Effector memory CD8-positive, alpha-beta T cell (primary cell): Measurements from ENCODE around the gene SLC7A11.

Source experiments
- ATAC-seq: fragments of 150-1000 bp; cut with Tn5 transposase; replicated peaks from 2 replicates; pipeline ENCODE4 v1.10.0; 2021; ENCODE audit warnings: mild to moderate bottlenecking, moderate library complexity
- DNase-seq, 3 experiments: peaks; one replicate each; pipeline ENCODE4 v3.0.0; 2021
- H3K27ac Mint-ChIP-seq, 2 donors: one replicate each; pipeline ENCODE4 v1.8.0; 2022; ENCODE audit warnings: mild to moderate bottlenecking in 2 of 2, mixed read lengths in 2 of 2, moderate library complexity in 2 of 2
- H3K27me3 Mint-ChIP-seq, 2 donors: one replicate each; pipeline ENCODE4 v1.8.0; 2022; ENCODE audit warnings: mixed read lengths in 2 of 2
- H3K36me3 Mint-ChIP-seq: one replicate; pipeline ENCODE4 v1.8.0; 2022; ENCODE audit warnings: mild to moderate bottlenecking, moderate library complexity, mixed read lengths; ENCODE audit not compliant: insufficient read depth
- H3K4me1 Mint-ChIP-seq, 2 donors: one replicate each; pipeline ENCODE4 v1.8.0; 2022; ENCODE audit warnings: low read depth in 2 of 2, mixed read lengths in 2 of 2
- H3K4me3 Mint-ChIP-seq, 2 donors: one replicate each; pipeline ENCODE4 v1.8.0; 2022; ENCODE audit warnings: mild to moderate bottlenecking in 2 of 2, mixed read lengths in 2 of 2, moderate library complexity in 2 of 2
- H3K9me3 Mint-ChIP-seq, 2 donors: one replicate each; pipeline ENCODE4 v1.8.0; 2022; ENCODE audit warnings: mixed read lengths in 2 of 2

Gene SLC7A11

GRCh38 chr4:138259271-138259670 is 17.1 kb upstream of the SLC7A11 start:
- DNase-seq (no peak), ATAC-seq (no peak)
- H3K4me1 Mint-ChIP-seq = no peaks in the 10 kb centered on the region
- no peaks in the 10 kb centered on the region for H3K36me3 Mint-ChIP-seq
- no peak overlapping the region for H3K27ac Mint-ChIP-seq
- H3K4me3 Mint-ChIP-seq = no peak overlapping the region
- no peaks in the 10 kb centered on the region for H3K27me3 Mint-ChIP-seq
- H3K9me3 Mint-ChIP-seq = peaks cover 2 to 11% of the 10 kb centered on the region in 2 donors

DNA sequence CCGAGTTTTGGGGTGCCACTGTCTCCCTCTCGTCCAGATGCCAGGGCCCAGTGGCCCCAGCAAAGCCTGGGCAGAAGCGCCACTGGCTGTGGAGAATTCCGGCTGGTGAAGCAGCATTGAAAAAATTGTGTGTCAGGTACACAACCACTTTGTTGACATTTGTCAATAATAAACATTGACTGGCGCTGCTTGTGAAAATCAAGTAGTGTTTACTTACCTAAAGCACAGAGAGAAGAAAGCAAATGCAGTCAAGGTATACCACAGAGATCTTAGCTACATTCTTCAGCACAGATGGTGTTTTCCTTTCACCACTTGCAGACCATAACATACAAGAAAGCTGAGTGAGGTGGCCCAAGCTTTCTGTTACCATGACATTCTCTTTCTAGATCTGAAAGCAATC is 14.5 kb upstream of the SLC7A11 start:
- no peaks in the 10 kb centered on the region for H3K4me1 Mint-ChIP-seq

GRCh38 chr4:138255917-138256597 is 13.9 kb upstream of the SLC7A11 start:
- H3K9me3 Mint-ChIP-seq = no peaks in the 10 kb centered on the region
- DNase-seq (no peak), ATAC-seq (no peak)
- H3K4me3 Mint-ChIP-seq = peak overlapping the region in 1 of 2 donors; percentile 14
- H3K27me3 Mint-ChIP-seq = no peaks in the 10 kb centered on the region
- no peaks in the 10 kb centered on the region for H3K36me3 Mint-ChIP-seq
- H3K4me1 Mint-ChIP-seq = no peaks in the 10 kb centered on the region
- H3K27ac Mint-ChIP-seq = no peak overlapping the region

More for the DNA sequence above, 14.5 kb upstream of the SLC7A11 start:
- Mint-ChIP-seq H3K27me3 (no peaks in the 10 kb centered on the region), H3K4me3 (no peak overlapping the region), H3K36me3 (no peaks in the 10 kb centered on the region), H3K9me3 (no peaks in the 10 kb centered on the region), H3K27ac (no peak overlapping the region)
- DNase-seq = no peak
- ATAC-seq = no peak

GRCh38 chr4:138252551-138252950 is 10.4 kb upstream of the SLC7A11 start:
- no peak overlapping the region for H3K4me3 Mint-ChIP-seq
- no peak for DNase-seq

GRCh38 chr4:138251938-138252337 is 9.8 kb upstream of the SLC7A11 start:
- H3K36me3 Mint-ChIP-seq = no peaks in the 10 kb centered on the region
- peaks cover 0 to 2% of the 10 kb centered on the region in 2 donors for H3K9me3 Mint-ChIP-seq
- H3K4me3 Mint-ChIP-seq = no peak overlapping the region
- H3K27me3 Mint-ChIP-seq = no peaks in the 10 kb centered on the region
- ATAC-seq (no peak), DNase-seq (no peak)
- no peak overlapping the region for H3K27ac Mint-ChIP-seq
- H3K4me1 Mint-ChIP-seq = no peaks in the 10 kb centered on the region

More at GRCh38 chr4:138252551-138252950, 10.4 kb upstream of the SLC7A11 start:
- Mint-ChIP-seq H3K27ac (no peak overlapping the region), H3K9me3 (peaks cover 0 to 2% of the 10 kb centered on the region in 2 donors), H3K36me3 (no peaks in the 10 kb centered on the region), H3K4me1 (no peaks in the 10 kb centered on the region), H3K27me3 (no peaks in the 10 kb centered on the region)
- no peak for ATAC-seq

DNA sequence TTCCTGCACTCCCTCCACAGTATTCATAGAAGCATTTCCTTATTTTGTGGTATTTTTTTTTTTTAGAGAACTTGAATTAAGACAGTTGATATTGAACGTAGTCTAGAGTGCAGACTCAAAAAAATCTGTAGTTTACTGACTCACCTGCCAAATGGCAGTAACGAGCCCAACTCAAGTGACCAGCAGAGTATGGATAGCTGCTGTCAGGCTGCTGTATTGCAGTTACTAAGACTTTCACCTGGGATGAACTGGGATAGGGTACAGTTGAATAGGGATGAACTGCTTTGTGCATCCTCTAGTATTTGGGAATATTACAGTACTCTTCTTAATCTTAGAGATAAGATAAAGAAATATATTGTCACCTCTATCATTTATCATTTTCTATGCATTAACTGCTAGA is 7.0 kb upstream of the SLC7A11 start:
- no peaks in the 10 kb centered on the region for H3K4me1 Mint-ChIP-seq
- ATAC-seq = no peak
- no peak overlapping the region for H3K4me3 Mint-ChIP-seq
- DNase-seq = no peak
- H3K27me3 Mint-ChIP-seq = no peaks in the 10 kb centered on the region
- H3K27ac Mint-ChIP-seq = no peak overlapping the region
- H3K36me3 Mint-ChIP-seq = no peaks in the 10 kb centered on the region
- peaks cover 0 to 2% of the 10 kb centered on the region in 2 donors for H3K9me3 Mint-ChIP-seq

GRCh38 chr4:138248058-138248457 is 5.9 kb upstream of the SLC7A11 start:
- no peaks in the 10 kb centered on the region for H3K36me3 Mint-ChIP-seq
- DNase-seq (no peak), ATAC-seq (no peak)
- peaks cover 0 to 2% of the 10 kb centered on the region in 2 donors for H3K9me3 Mint-ChIP-seq
- H3K27ac Mint-ChIP-seq = no peak overlapping the region
- no peak overlapping the region for H3K4me3 Mint-ChIP-seq
- no peaks in the 10 kb centered on the region for H3K27me3 Mint-ChIP-seq
- no peaks in the 10 kb centered on the region for H3K4me1 Mint-ChIP-seq

DNA sequence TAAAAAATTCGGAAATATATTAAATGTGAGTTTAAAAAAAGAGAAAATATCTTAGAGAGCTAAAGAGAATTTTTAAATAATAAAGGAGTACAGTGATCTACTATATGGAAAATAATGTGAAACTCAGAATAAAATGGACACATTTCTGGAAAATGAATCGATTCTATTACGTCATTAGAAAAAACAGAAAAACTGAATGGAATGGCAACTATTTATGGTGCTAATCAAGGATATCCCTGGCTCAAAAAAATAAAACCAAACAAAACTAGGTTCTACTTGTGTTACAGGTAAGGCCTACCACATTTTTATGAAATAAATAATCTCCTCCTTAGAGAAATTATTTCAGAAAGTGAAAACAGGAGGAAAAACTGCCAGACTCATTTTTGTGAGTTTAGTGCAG is 5.5 kb upstream of the SLC7A11 start:
- Mint-ChIP-seq H3K4me3 (no peak overlapping the region), H3K27me3 (no peaks in the 10 kb centered on the region), H3K4me1 (no peaks in the 10 kb centered on the region), H3K9me3 (peaks cover 0 to 2% of the 10 kb centered on the region in 2 donors), H3K36me3 (no peaks in the 10 kb centered on the region), H3K27ac (no peak overlapping the region)
- ATAC-seq (no peak), DNase-seq (no peak)

GRCh38 chr4:138243369-138243768 is 1.2 kb upstream of the SLC7A11 start:
- ATAC-seq (no peak), DNase-seq (no peak)
- no peaks in the 10 kb centered on the region for H3K9me3 Mint-ChIP-seq
- no peaks in the 10 kb centered on the region for H3K27me3 Mint-ChIP-seq
- H3K4me3 Mint-ChIP-seq = no peak overlapping the region
- H3K36me3 Mint-ChIP-seq = peaks cover 6% of the 10 kb centered on the region
- no peak overlapping the region for H3K27ac Mint-ChIP-seq
- peaks cover 0 to 7% of the 10 kb centered on the region in 2 donors for H3K4me1 Mint-ChIP-seq

- ATAC-seq (no peak), DNase-seq (no peak)
- H3K9me3 Mint-ChIP-seq = no peaks in the 10 kb centered on the region
- H3K27me3 Mint-ChIP-seq = no peaks in the 10 kb centered on the region
- H3K4me1 Mint-ChIP-seq = peaks cover 0 to 7% of the 10 kb centered on the region in 2 donors
- H3K4me3 Mint-ChIP-seq = no peak overlapping the region
- H3K36me3 Mint-ChIP-seq = peaks cover 6% of the 10 kb centered on the region
- no peak overlapping the region for H3K27ac Mint-ChIP-seq
Observed at GRCh38 chr4:138242834-138243156, 646 bp upstream of the SLC7A11 start.

- no peaks in the 10 kb centered on the region for H3K9me3 Mint-ChIP-seq
- H3K27me3 Mint-ChIP-seq = no peaks in the 10 kb centered on the region
- peak overlapping the region in 1 of 2 donors; percentile 88 for H3K27ac Mint-ChIP-seq
- peaks cover 6% of the 10 kb centered on the region for H3K36me3 Mint-ChIP-seq
- ATAC-seq = no peak
- DNase-seq = no peak
- peaks cover 0 to 7% of the 10 kb centered on the region in 2 donors for H3K4me1 Mint-ChIP-seq
- H3K4me3 Mint-ChIP-seq = peak overlapping the region; percentile 55 to 71
Observed at GRCh38 chr4:138241281-138242075, 671 bp downstream of the SLC7A11 start.

GRCh38 chr4:138239491-138239890 is 2.7 kb downstream of the SLC7A11 start:
- no peak overlapping the region for H3K4me3 Mint-ChIP-seq
- H3K27me3 Mint-ChIP-seq = no peaks in the 10 kb centered on the region
- no peak for DNase-seq
- no peak overlapping the region for H3K27ac Mint-ChIP-seq
- no peaks in the 10 kb centered on the region for H3K9me3 Mint-ChIP-seq
- peaks cover 6% of the 10 kb centered on the region for H3K36me3 Mint-ChIP-seq
- ATAC-seq = no peak
- peaks cover 0 to 7% of the 10 kb centered on the region in 2 donors for H3K4me1 Mint-ChIP-seq

DNA sequence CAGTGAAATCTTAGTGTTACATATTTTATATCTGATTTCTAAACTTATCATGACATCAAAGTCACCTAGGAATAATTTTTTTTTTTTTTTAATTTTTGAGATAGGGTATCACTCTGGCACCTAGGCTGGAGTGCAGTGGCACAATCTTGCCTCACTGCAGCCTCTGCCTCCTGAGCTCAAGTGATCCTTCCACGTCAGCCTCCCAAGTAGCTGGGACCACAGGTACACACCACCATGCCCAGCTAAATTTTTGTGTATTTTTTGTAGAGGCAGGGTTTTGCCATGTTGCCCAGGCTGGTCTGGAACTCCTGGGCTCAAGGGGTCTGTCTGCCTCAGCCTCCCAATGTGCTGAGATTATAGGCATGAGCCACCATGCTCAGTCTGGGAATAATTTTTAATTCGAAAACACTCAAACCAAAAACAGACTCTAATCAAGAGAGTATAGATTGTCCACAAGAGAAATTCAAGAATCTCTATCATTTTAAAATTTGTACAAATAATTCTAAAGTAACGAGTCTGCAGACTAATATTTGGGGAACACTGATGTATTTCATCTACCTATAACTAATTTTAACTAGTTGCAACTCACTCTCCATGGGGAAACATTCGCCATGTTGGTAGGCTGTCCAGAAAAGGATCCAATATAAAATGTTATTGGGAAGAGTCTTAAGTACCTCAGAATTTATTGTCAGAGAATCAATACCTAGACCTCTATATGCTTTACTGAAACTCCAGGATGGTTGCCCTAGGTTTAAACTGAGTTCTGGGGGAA is 3.4 kb downstream of the SLC7A11 start:
- peaks cover 6% of the 10 kb centered on the region for H3K36me3 Mint-ChIP-seq
- H3K4me1 Mint-ChIP-seq = peaks cover 0 to 7% of the 10 kb centered on the region in 2 donors
- DNase-seq (no peak), ATAC-seq (no peak)
- H3K9me3 Mint-ChIP-seq = no peaks in the 10 kb centered on the region
- H3K4me3 Mint-ChIP-seq = no peak overlapping the region
- no peaks in the 10 kb centered on the region for H3K27me3 Mint-ChIP-seq
- no peak overlapping the region for H3K27ac Mint-ChIP-seq
